ENCODE data around the gene ZRANB1. TPM values are rescaled to one million over a fixed set of nuclear protein-coding genes. Genes with fewer than 3 reads are reported as not detected.

Gene ZRANB1
- polyA plus RNA-seq, 1 of the 3 experiments (the other 2 are of a cell fraction) = 6.2 TPM

DNA sequence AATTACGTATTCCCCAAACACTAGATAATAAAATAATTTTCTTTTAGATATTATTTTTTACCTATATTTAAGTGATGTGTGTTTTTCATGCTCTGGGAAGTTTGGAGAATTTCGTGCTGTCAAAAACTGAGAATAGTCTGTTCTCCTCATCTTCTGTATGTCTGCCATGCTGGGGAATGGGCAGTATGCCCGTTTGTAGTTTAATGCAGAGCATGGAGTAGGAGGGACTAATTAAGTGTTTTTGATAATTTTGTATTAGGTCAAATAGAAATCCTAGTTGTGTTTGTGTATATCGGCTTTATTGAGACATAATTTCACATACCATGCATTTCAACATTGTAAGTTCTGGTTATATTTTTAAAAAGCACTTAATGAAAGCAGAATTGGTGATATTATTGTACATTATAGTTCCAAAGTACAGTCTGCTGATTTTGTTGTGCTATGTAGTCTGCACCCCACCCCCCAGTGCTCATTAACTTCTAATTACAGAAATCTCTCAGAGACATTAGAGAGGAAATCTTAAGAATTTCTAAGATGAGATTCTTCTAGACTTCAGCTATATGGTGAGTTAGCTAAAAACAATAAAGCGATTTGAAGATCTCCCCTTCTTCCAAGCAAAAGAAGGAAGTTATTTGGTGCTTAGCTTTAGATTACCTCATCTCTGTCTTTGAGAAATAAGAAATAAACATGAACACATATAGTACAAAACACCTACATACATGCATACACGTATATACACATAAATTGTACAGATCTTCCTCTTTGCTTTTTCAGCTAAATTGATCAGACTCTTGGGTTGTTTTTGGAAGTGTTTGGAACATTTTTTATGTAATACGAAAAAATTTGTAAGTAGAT is 22.2 kb downstream of the ZRANB1 start:
- H3F3A ChIP-seq (replicated peaks; ENCODE audit: insufficient read depth) = peaks cover 4% of the 10 kb centered on the region
- H3K27ac ChIP-seq (ENCODE audit: low read depth in 2 of 2, low read length in 1 of 2) = no peak overlapping the region; a peak in 1 of 4 replicates
- peaks cover 100% of the 10 kb centered on the region for H3K79me2 ChIP-seq (ENCODE audit: insufficient read depth)
- no peaks in the 10 kb centered on the region for H3K9me2 ChIP-seq
- no peak overlapping the region for H2AFZ ChIP-seq (ENCODE audit: low read depth)
- H3K9me3 ChIP-seq = no peaks in the 10 kb centered on the region
- peaks cover 2 to 5% of the 10 kb centered on the region in 2 experiments; a peak in 3 of 4 replicates for H3K4me1 ChIP-seq (ENCODE audit: control insufficient read depth in 1 of 2, insufficient read depth in 2 of 2, low read depth in 1 of 2, low read length in 1 of 2)
- ChIA-PET CTCF (no interaction called here), POLR2A (no interaction called here)
- no peak overlapping the region for H3K4me2 ChIP-seq
- H3K36me3 ChIP-seq (replicated peaks in 1 of 2; ENCODE audit: control insufficient read depth in 1 of 2, insufficient read depth in 2 of 2, low read length in 1 of 2) = peaks cover 22% of the 10 kb centered on the region in 2 experiments
- WGBS (ENCODE audit: low lambda C conversion rate) = 94% methylated on average over 7 of the region's 7 CpGs
- no peak for DNase-seq
- TF ChIP-seq RCOR1 (IDR thresholded peaks at IDR 0.05; ENCODE audit: low read length) (no peak), GABPA (IDR thresholded peaks at IDR 0.05; ENCODE audit: low read depth) (no peak), GATA2 (CRISPR knock-in tag; IDR thresholded peaks at IDR 0.05) (no peak), FOSL2 (IDR thresholded peaks at IDR 0.05; ENCODE audit: borderline replicate concordance, low read depth) (no peak), USF1 (IDR thresholded peaks at IDR 0.05; ENCODE audit: borderline replicate concordance, low read depth) (no peak), SIN3A (IDR thresholded peaks at IDR 0.05; ENCODE audit: borderline replicate concordance, low read depth, low read length) (no peak)
- TF ChIP-seq, protein P1, sequence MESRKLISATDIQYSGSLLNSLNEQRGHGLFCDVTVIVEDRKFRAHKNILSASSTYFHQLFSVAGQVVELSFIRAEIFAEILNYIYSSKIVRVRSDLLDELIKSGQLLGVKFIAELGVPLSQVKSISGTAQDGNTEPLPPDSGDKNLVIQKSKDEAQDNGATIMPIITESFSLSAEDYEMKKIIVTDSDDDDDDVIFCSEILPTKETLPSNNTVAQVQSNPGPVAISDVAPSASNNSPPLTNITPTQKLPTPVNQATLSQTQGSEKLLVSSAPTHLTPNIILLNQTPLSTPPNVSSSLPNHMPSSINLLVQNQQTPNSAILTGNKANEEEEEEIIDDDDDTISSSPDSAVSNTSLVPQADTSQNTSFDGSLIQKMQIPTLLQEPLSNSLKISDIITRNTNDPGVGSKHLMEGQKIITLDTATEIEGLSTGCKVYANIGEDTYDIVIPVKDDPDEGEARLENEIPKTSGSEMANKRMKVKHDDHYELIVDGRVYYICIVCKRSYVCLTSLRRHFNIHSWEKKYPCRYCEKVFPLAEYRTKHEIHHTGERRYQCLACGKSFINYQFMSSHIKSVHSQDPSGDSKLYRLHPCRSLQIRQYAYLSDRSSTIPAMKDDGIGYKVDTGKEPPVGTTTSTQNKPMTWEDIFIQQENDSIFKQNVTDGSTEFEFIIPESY (IDR thresholded peaks at IDR 0.05; ENCODE audit: borderline replicate concordance, low read depth) = no peak
- no peak overlapping the region for H3K4me3 ChIP-seq (ENCODE audit: low read depth in 2 of 2, low read length in 1 of 2)
- H4K20me1 ChIP-seq (ENCODE audit: insufficient read depth) = peaks cover 72% of the 10 kb centered on the region
- no peak overlapping the region for H3K9ac ChIP-seq
- no peaks in the 10 kb centered on the region for H3K27me3 ChIP-seq (ENCODE audit: insufficient read depth)

- H3K9me3 ChIP-seq = no peaks in the 10 kb centered on the region
- ChIA-PET CTCF (no interaction called here), POLR2A (interaction anchor here (0.6 kb wide), 1 partner anchor 11 kb away, joined by 5 read pairs; no protein-coding TSS in a partner anchor)
- H3K79me2 ChIP-seq (ENCODE audit: insufficient read depth) = peaks cover 89% of the 10 kb centered on the region
- no peak overlapping the region for H3K27ac ChIP-seq (ENCODE audit: low read depth in 2 of 2, low read length in 1 of 2)
- H3K4me3 ChIP-seq (ENCODE audit: low read depth in 2 of 2, low read length in 1 of 2) = no peak overlapping the region
- H3K27me3 ChIP-seq (ENCODE audit: insufficient read depth) = no peaks in the 10 kb centered on the region
- no peak overlapping the region for H3K4me2 ChIP-seq
- H3K4me1 ChIP-seq (ENCODE audit: control insufficient read depth in 1 of 2, insufficient read depth in 2 of 2, low read depth in 1 of 2, low read length in 1 of 2) = peaks cover 2 to 5% of the 10 kb centered on the region in 2 experiments; a peak in 3 of 4 replicates
- no peak overlapping the region for H3K9ac ChIP-seq
- WGBS (ENCODE audit: low lambda C conversion rate) = 83% methylated on average over 5 of the region's 5 CpGs
- H4K20me1 ChIP-seq (ENCODE audit: insufficient read depth) = peaks cover 61% of the 10 kb centered on the region
- no peak for DNase-seq
- H3K9me2 ChIP-seq = no peaks in the 10 kb centered on the region
- H2AFZ ChIP-seq (ENCODE audit: low read depth) = no peak overlapping the region
- H3K36me3 ChIP-seq (replicated peaks in 1 of 2; ENCODE audit: control insufficient read depth in 1 of 2, insufficient read depth in 2 of 2, low read length in 1 of 2) = peaks cover 26 to 30% of the 10 kb centered on the region in 2 experiments
- H3F3A ChIP-seq (replicated peaks; ENCODE audit: insufficient read depth) = peaks cover 4% of the 10 kb centered on the region
- TF ChIP-seq FOSL2 (IDR thresholded peaks at IDR 0.05; ENCODE audit: borderline replicate concordance, low read depth) (no peak), NFIC (IDR thresholded peaks at IDR 0.05; ENCODE audit: borderline replicate concordance) (no peak), USF1 (IDR thresholded peaks at IDR 0.05; ENCODE audit: borderline replicate concordance, low read depth) (no peak), GATA2 (CRISPR knock-in tag; IDR thresholded peaks at IDR 0.05) (no peak), CHD2 (IDR thresholded peaks at IDR 0.05; ENCODE audit: low read length, partially characterized antibody) (no peak), GABPA (IDR thresholded peaks at IDR 0.05; ENCODE audit: low read depth) (no peak)
- TF ChIP-seq, protein P2, sequence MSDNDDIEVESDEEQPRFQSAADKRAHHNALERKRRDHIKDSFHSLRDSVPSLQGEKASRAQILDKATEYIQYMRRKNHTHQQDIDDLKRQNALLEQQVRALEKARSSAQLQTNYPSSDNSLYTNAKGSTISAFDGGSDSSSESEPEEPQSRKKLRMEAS (IDR thresholded peaks at IDR 0.05; ENCODE audit: low read depth) = no peak
- TF ChIP-seq, protein P3, sequence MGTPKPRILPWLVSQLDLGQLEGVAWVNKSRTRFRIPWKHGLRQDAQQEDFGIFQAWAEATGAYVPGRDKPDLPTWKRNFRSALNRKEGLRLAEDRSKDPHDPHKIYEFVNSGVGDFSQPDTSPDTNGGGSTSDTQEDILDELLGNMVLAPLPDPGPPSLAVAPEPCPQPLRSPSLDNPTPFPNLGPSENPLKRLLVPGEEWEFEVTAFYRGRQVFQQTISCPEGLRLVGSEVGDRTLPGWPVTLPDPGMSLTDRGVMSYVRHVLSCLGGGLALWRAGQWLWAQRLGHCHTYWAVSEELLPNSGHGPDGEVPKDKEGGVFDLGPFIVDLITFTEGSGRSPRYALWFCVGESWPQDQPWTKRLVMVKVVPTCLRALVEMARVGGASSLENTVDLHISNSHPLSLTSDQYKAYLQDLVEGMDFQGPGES (IDR thresholded peaks at IDR 0.05; ENCODE audit: low read depth, low read length) = no peak
- TF ChIP-seq, protein P4, sequence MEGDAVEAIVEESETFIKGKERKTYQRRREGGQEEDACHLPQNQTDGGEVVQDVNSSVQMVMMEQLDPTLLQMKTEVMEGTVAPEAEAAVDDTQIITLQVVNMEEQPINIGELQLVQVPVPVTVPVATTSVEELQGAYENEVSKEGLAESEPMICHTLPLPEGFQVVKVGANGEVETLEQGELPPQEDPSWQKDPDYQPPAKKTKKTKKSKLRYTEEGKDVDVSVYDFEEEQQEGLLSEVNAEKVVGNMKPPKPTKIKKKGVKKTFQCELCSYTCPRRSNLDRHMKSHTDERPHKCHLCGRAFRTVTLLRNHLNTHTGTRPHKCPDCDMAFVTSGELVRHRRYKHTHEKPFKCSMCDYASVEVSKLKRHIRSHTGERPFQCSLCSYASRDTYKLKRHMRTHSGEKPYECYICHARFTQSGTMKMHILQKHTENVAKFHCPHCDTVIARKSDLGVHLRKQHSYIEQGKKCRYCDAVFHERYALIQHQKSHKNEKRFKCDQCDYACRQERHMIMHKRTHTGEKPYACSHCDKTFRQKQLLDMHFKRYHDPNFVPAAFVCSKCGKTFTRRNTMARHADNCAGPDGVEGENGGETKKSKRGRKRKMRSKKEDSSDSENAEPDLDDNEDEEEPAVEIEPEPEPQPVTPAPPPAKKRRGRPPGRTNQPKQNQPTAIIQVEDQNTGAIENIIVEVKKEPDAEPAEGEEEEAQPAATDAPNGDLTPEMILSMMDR (IDR thresholded peaks at IDR 0.05) = no peak
- TF ChIP-seq, protein P5, sequence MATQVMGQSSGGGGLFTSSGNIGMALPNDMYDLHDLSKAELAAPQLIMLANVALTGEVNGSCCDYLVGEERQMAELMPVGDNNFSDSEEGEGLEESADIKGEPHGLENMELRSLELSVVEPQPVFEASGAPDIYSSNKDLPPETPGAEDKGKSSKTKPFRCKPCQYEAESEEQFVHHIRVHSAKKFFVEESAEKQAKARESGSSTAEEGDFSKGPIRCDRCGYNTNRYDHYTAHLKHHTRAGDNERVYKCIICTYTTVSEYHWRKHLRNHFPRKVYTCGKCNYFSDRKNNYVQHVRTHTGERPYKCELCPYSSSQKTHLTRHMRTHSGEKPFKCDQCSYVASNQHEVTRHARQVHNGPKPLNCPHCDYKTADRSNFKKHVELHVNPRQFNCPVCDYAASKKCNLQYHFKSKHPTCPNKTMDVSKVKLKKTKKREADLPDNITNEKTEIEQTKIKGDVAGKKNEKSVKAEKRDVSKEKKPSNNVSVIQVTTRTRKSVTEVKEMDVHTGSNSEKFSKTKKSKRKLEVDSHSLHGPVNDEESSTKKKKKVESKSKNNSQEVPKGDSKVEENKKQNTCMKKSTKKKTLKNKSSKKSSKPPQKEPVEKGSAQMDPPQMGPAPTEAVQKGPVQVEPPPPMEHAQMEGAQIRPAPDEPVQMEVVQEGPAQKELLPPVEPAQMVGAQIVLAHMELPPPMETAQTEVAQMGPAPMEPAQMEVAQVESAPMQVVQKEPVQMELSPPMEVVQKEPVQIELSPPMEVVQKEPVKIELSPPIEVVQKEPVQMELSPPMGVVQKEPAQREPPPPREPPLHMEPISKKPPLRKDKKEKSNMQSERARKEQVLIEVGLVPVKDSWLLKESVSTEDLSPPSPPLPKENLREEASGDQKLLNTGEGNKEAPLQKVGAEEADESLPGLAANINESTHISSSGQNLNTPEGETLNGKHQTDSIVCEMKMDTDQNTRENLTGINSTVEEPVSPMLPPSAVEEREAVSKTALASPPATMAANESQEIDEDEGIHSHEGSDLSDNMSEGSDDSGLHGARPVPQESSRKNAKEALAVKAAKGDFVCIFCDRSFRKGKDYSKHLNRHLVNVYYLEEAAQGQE (IDR thresholded peaks at IDR 0.05; ENCODE audit: low read depth, low read length) = no peak
Measured at GRCh38 chr10:124966008-124966407, 24.1 kb downstream of the ZRANB1 start.

All from SK-N-SH (cell line).